NCI-H2196 (cell line): Measurements from ENCODE around the gene SLC7A8.

ENCODE experiments used
- DNase-seq: peaks from one replicate; lab custom pipeline; 2025; ENCODE audit not compliant: unreplicated experiment; lab: John Stamatoyannopoulos, UW

The SLC7A8 gene

DNA sequence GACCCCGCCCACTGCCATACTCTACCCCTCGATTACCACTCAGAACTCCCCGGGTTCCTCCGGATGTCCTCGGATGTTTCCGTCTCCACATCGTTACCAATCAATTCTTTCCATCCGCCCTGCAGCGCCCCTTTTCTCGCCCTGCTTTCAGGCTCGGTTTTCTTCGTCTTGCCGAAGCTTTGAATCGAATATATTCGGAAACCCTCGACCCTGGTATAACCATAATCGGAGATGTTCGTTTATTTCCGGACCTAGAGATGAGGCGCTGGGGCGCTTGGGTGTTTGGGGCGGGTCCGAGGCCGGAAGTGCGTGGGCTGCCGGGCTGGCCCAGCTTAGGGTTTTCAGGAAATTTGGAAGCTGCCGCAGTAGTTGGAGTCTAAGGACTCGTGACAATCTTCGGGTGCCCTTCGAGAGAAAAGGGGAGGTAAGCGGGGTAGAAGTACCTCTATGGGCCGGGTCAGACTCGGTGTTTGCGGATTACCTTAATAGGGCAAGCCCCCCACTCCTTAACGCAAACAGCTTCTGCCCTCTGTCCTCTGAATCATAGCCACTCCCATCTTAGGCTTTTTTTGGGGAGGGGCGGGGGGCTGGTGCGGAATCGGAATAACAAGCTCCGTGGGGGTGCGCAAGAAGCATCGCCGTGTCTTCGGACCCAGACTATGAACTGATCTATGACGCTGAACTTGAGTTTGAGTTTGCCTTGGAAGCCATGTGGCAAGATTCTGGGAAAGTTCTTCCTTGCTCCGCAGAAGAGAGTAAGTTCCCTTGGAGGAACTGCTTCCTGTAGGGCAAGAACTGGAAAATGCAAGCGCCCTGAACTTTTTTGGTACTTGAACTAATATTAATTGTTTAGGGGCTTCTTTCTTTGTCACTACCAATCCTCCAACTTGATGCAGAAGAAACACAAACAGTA, 88.0 kb downstream of the SLC7A8 start, which contains the start of gene C14orf119:
Gene C14orf119, plus strand, starts transcription at position 310 of the 913 bp plus-strand sequence. CDS start 2,154 bp downstream, outside the sequence.
- no peak for DNase-seq

DNA sequence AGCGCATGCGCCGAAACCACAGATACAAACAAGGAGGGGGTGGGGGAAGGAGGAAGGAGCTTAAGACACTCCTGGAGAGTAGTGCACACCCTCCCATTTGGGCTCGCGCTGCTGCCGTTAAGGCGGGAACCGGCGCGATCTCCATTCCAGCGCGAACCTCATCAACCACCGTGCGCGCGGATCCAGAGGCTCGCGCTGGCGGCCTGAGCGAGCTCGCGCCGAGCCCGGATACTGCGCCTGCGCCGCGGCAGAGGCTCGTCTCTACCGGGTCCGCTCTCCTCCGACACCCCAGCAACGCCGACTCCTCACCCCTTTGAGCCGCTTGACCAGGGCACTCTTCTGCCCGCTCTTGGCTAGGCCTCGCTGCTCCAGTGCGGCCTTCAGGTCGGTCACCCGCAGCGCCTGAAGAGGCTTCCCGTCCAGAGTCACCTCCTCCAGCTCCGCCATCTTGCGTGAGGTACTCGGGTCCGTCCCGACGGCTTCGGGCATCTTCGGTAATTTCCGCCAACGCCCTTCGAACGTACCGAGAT, 88.7 kb downstream of the SLC7A8 start, which contains the start of gene ACIN1:
Gene ACIN1, minus strand, starts transcription at position 471 of the 530 bp plus-strand sequence. Its CDS starts 24 bp downstream, at position 447.
- no peak for DNase-seq

GRCh38 chr14:23093991-23094665, 89.3 kb downstream of the SLC7A8 start:
- no peak for DNase-seq

GRCh38 chr14:23093526-23093925, 89.9 kb downstream of the SLC7A8 start:
- no peak for DNase-seq

DNA sequence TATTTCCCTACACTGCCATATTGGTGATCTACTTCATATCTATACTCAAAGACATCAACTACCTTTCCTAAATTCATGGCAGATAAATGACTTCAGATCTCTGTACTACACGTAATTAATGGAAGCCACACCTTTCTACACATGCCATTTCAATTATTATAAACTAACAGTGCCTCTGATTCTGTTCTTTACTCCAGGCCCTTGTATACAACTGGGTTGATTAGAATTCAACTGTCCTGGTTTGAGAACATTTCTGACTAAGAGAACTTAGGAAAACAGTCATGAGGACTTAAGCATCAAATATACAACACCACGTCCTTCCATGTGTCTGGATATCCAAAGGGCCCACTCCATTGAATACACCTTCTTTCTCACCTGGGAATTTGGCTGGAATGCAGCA, 90.4 kb downstream of the SLC7A8 start:
- DNase-seq, result no peak

- no peak for DNase-seq
Measured at GRCh38 chr14:23091294-23092225, 91.9 kb downstream of the SLC7A8 start.

DNA sequence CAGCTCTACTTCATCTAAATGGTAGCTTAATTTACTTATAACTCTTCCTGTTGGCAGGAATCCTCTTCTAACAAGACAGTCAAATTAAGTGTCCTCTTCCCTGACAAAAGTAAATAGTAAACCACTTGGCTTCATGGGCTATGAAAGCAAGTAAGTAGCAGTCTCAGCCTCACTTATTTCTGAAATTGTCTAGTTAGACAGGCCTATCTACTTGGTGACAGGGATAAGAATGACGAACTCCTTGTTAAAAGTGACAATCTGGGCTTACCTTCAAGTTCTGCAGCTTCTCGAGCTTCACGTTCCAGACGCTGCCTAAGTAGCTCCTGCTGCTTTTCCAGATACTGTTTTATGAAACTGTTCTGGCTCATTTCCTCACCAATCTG, 93.2 kb downstream of the SLC7A8 start:
- DNase-seq, result no peak

DNA sequence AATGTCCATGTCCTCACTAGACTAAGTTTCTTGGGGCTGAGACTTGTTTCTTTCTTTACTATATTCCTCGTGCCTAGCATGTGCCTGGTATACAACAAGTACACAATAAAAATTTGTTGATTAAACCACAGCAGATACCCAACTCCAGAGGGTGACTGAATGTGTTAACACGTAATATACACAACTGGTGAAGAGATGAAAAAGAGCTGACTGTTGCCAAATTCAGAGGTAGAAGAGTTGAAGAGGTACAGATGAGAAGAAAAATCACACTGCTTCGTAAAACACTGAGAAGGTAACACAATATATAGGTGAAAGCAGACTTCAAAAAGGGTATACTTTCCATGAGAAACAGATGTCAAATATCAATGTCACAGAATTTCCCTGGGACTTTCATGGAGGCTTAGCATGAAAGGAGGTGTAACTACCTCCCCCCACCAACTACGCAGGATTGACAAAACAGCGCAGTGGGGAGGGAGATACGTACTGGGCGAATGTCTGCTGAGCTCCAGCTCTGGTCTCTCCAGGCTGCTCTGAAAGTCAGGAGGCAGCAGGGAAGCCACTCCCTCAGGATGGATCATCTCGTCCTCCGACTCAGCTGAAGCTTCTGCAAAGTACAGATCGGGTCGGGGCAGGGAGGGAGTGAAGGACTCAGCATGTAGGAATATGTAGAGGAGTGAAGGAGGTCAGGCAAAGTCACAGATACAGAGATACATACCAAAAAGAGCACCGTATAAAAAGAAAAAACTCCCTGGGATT, 93.8 kb downstream of the SLC7A8 start:
- no peak for DNase-seq

- no peak for DNase-seq
Measured at GRCh38 chr14:23086565-23086964, 96.9 kb downstream of the SLC7A8 start.

DNA sequence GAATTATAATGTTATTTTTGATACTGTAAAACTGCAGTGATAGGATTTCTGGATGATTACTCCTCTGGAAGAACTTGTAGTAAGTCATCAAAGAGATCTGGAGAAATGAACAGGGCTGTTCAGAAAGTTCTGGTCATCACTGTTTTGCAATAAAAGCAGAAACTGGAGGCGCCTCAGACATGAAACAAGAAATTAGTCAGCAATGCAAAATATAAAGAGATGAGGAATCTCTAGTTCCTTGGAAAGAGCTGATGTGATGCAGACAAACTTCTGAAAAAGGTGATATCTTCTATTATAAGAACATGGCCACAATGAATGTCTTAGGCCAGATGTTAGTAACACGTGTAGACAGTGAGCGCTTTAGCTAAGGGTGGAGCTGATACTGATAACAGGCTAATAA, 98.0 kb downstream of the SLC7A8 start:
- DNase-seq, result no peak

GRCh38 chr14:23080474-23080873, 103.0 kb downstream of the SLC7A8 start:
- no peak for DNase-seq

GRCh38 chr14:23079716-23080115, 103.7 kb downstream of the SLC7A8 start:
- DNase-seq, result no peak

GRCh38 chr14:23078692-23079116, 104.8 kb downstream of the SLC7A8 start:
- no peak for DNase-seq

GRCh38 chr14:23077962-23078361, 105.5 kb downstream of the SLC7A8 start:
- no peak for DNase-seq

DNA sequence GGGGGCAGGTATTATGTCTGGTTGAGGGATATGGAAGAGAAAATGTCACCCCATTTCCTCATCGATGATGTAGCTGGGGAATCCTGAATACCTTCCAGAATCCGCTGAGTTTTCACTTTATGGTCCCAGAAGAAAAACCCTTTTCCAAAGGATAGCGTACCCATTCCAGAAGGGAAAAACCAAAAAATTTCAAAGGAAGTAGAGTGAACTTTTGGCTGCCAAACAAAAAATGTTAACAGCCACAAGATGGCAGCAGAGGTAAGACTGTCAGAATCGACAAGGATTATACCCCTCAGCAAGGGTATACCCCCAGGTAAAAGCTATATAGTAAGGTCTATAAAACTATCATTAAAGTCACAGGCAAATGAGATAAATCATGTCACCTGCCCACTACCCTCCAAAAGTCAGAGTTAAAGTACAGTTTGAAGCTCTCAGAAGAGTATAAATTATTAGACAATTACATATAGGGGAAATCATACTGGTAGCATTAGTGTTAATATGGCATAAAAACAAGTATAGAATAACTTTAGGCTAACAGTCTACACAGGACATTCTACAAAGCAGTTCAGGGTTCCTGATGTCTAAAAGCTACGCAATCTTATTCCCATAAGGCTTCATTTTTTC, 106.6 kb downstream of the SLC7A8 start:
- DNase-seq, result no peak
